Stimulated activated naive CD4-positive, alpha-beta T cell treated with Interleukin-2 at 50 U/mL for 16 hours (primary cell): ENCODE results near the gene TMTC2.

Source experiments
- DNase-seq: peaks from one replicate; lab custom pipeline; 2025; lab: John Stamatoyannopoulos, UW

The TMTC2 gene

DNA sequence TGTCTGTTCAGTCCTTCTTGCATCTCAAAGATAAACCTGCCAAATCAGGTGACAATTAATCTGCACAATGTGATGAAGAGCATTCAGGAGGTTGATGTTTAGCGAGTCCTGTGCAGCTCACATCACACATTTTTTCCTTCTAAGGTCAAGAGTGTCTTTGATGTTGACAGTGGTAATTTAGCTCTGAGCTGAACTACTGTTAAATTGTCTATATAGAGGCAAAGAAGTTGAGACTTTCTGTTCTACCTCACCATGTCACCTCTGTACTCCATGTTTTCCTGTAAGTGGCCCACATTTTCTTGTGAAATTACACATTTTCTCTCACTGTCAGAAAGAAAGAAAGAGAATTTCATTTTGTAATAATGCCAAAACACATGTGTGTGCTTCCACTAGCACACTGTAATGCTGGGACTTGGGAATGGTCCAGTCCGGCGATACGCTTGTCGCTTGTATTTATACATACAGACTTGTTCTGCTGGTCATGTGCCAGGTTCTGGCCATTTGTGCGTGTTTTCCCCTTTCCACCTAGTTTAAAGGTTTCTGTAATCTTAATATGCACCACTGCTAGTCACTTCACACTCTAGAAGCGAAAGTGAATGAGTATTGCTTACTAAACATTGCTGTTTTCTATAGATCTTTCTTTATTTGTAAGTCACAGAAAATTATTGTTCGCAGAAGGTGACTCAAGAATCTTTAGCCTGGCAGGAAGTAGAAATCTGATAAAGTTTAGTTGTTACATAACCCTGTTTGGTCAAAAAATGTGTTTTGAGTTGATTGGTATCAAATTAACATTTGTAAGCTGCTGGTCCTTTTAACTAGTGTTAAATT lies 328.9 kb downstream of the TMTC2 start:
- DNase-seq: no peak

DNA sequence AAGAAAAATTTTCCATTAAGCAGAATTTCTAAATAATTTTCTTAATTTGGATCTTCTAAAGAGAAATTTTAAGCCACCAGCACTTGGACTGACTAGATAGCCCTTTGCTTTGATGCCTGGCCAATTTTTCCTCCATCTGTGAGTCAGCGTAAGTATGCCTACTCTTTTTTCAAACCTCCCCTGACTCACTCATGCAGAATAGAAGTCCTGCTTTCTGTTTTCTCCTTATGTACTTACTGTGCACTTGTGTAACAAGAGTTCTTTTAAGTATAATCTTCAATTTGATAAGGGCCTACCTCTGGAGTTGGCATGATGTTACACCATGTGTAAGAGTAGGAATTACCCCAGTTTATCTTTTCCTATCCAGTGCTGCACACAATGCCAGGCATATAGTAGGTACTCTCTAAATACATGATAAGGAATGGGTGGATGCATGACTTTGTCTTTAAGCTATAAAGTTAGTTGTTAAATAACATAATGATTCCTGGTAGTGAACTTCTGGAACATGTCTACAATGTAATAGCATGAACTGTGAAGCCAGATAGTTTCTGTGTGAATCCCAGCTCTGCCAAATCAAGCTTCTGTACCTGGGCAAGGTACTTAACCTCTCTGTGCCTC lies 329.6 kb downstream of the TMTC2 start:
- DNase-seq: no peak

- DNase-seq: no peak
Measured at GRCh38 chr12:83016991-83017390, 330.3 kb downstream of the TMTC2 start.

- DNase-seq: no peak
Measured at GRCh38 chr12:83018088-83018487, 331.4 kb downstream of the TMTC2 start.

- DNase-seq: no peak
Measured at GRCh38 chr12:83027021-83027723, 340.5 kb downstream of the TMTC2 start.

DNA sequence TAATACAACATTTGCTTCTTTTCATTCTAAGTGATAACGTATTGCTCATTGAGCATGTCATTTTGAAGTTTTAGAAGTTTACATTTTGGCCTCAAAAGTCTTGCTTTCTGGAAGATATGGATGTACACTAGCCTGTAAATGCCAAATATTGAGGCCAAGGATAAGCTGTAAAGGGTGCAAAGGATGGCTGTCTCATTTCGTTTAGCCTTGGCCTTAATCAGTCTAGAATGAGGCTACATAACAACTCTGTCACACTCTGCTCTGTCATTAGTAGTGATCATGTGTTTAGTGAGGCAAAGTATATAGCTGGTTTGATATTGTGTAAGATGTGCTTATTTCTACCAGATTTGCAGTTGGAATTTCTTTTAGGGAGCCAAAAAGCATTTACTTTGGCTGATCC lies 344.5 kb downstream of the TMTC2 start:
- DNase-seq: no peak

GRCh38 chr12:83036847-83037246 lies 350.1 kb downstream of the TMTC2 start:
- no peak for DNase-seq

DNA sequence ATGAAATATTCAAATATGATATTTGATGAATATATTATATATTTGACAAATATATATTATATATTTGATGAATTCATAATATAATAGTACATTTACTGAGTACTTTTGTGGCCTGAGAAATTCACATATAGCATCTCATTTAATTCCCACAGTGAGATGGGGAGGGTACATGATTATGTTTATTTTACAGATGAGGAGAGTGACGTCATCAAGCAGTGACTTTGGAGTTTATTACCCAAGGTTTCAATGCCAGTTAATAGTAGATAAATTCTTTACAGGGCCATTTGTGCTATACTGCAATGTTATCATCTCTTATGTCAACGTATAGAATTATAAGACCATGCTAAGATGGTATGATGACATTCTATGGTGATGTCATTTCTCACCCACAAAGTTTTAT lies 352.7 kb downstream of the TMTC2 start:
- DNase-seq: no peak

GRCh38 chr12:83040339-83040738 lies 353.6 kb downstream of the TMTC2 start:
- DNase-seq: no peak

GRCh38 chr12:83040991-83041390 lies 354.3 kb downstream of the TMTC2 start:
- no peak for DNase-seq

DNA sequence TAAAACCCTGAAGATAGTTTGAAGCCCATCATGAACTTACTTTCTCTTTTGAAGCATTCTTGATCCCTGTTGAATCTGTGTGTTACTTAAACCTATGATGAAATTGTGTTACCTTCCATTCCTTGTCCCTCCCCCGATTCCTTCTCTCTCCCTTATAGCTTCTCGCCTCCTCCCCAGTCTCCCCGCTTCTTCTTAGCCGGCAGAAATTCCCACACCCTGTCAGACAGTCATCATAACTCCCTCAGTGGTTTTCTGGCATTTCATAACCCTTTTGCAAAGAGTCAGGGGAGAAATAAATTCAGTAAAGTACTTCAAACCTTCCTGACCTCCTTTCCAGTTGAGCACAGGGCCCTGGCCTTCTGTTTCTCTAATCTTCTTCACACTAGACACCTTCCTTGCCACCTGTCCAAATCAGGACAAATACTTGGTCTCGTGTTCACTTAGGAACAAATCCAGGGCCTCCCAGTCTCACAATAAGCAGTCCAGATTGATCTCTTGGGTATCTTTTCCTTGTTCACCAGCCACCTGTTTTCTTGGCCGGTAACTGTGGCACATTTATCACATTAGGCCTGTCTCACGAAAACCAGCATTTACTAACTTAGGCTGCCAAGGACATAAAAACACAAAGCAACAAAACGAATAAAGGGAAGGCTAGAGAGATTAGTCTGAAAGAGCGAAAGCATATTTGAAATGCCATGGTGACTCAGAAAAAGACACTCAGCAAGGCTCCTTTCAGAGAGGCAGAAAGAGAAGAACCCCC lies 355.9 kb downstream of the TMTC2 start:
- no peak for DNase-seq

GRCh38 chr12:83044736-83045135 lies 358.0 kb downstream of the TMTC2 start:
- no peak for DNase-seq

- DNase-seq: no peak
Measured at GRCh38 chr12:83046019-83046418, 359.3 kb downstream of the TMTC2 start.

- DNase-seq: no peak
Measured at GRCh38 chr12:83049306-83049705, 362.6 kb downstream of the TMTC2 start.

- no peak for DNase-seq
Measured at GRCh38 chr12:83052890-83053541, 366.3 kb downstream of the TMTC2 start.

DNA sequence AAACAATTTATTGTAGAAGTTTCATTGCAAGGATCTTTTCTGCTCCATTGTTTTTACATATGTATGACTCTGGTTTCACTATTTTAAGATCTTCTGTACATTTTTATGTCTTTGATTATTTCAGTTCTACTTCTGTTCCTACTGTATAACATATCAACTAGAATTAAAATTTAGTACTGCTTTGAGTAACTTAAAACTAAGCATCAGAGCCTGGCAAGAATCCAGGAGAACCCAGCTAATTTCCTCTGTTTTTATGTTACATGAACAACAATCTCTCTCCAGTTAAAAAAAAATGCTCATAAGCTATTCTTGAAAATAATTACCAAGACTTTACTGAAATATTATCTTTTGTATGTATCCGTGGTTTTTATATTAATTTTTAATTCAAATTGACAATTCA lies 370.7 kb downstream of the TMTC2 start:
- DNase-seq: no peak

GRCh38 chr12:83059107-83059506 lies 372.4 kb downstream of the TMTC2 start:
- no peak for DNase-seq

DNA sequence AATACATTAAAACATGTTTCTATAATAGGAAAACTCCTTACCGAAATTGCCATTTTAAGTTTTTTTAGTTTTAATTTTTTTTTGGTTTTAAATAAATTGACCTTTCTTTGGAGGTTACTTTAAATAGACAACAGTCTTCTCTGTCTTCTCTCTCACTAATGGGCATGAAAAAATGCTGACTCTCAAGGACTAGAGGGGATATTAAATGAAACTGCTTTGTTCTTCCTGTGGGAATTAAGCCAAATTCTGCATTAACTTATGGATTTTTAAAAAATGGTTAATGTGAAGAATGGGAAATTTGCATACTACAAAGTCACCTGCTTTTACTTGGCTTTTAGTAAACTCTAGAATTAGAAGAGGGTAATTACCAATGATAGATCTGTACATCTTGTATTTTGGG lies 378.9 kb downstream of the TMTC2 start:
- DNase-seq: no peak

GRCh38 chr12:83067981-83068380 lies 381.3 kb downstream of the TMTC2 start:
- no peak for DNase-seq

DNA sequence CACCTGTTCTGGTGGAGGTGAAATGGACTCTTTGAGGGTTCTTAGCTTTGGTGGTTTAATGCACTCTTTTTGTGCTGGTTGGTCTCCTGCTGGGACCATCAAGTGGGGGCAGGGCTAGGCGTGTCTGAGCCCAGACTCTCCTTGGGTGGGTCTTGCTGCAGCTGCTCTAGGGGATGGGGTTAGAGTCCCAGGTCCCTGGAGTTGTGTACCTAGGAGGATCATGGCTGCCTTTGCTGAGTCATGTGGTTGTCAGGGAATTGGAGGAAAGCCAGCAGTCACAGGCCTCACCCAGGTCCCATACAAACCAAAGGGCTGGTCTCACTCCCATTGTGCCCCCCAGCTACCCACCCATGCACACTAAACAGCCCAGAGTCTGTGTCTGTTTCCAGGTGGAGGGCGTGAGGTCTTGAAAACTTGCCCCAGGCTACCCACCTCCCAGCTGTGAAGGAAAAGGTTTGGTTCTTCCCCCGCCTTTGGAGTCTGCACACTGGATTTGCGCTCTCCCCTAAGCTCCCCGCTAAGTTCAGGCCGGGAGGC lies 387.7 kb downstream of the TMTC2 start:
- no peak for DNase-seq

GRCh38 chr12:83075471-83075870 lies 388.8 kb downstream of the TMTC2 start:
- no peak for DNase-seq

- DNase-seq: no peak
Measured at GRCh38 chr12:83077041-83077440, 390.3 kb downstream of the TMTC2 start.
